Astrocyte (in vitro differentiated cells and primary cell): ENCODE results near the gene FAM3C.

ENCODE experiments used
- CTCF ChIP-seq: IDR thresholded peaks from 2 replicates; pipeline ENCODE4 v1.5.1; 2011; ENCODE audit warnings: low read depth, mild to moderate bottlenecking, inconsistent platforms, low read length, moderate library complexity; ENCODE audit not compliant: insufficient read depth
- EZH2 ChIP-seq: IDR thresholded peaks from 2 replicates; pipeline ENCODE4 v1.6.1; 2012; ENCODE audit warnings: mild to moderate bottlenecking, low read length, inconsistent platforms; ENCODE audit not compliant: insufficient read depth

GRCh38 chr7:121371883-121372282 lies 24.2 kb downstream of the FAM3C start:
- no peak for TF ChIP-seq CTCF
- TF ChIP-seq EZH2 = no peak
